GM23338 (cell line): ENCODE data around the gene F2. TPM values are rescaled to one million over a fixed set of nuclear protein-coding genes. Genes with fewer than 3 reads are reported as not detected.
A peak's percentile ranks its signal among the peaks of the same experiment; 100 is the strongest.

ENCODE experiments used
- ATAC-seq: fragments of 200-7000 bp; cut with Tn5 transposase; 3 replicates; pipeline ENCODE4 v1.9.1; 2020
- DNase-seq: peaks from one replicate; pipeline ENCODE4 v3.0.0-alpha.2; 2015; ENCODE audit warnings: low spot score
- H2AFZ ChIP-seq: fragments of 200-600 bp; sonication (generic); 2 replicates; pipeline ENCODE4 v1.8.0; 2016; ENCODE audit warnings: antibody characterized with exemption, mild to moderate bottlenecking, moderate library complexity
- H3F3A ChIP-seq: fragments of 200-600 bp; sonication (generic); replicated peaks from 2 replicates; pipeline ENCODE4 v1.8.0; 2017; ENCODE audit warnings: antibody characterized with exemption, mixed run types, low read depth
- H3K27ac ChIP-seq: fragments of 200-600 bp; sonication (generic); 2 replicates; pipeline ENCODE4 v1.6.1; 2016; ENCODE audit warnings: low read depth
- H3K27me3 ChIP-seq: fragments of 200-600 bp; sonication (generic); 2 replicates; pipeline ENCODE4 v1.8.0; 2016; ENCODE audit warnings: mild to moderate bottlenecking, mixed run types, moderate library complexity; ENCODE audit not compliant: insufficient read depth
- H3K36me3 ChIP-seq: fragments of 200-600 bp; sonication (generic); 2 replicates; pipeline ENCODE4 v1.8.0; 2016; ENCODE audit warnings: mild to moderate bottlenecking; ENCODE audit not compliant: insufficient read depth
- H3K4me1 ChIP-seq: fragments of 200-600 bp; sonication (generic); 2 replicates; pipeline ENCODE4 v1.8.0; 2016; ENCODE audit warnings: mild to moderate bottlenecking, moderate library complexity; ENCODE audit not compliant: insufficient read depth
- H3K4me2 ChIP-seq: fragments of 200-600 bp; sonication (generic); 2 replicates; pipeline ENCODE4 v1.7.1; 2017; ENCODE audit warnings: mixed run types
- H3K4me3 ChIP-seq: fragments of 200-600 bp; sonication (generic); 2 replicates; pipeline ENCODE4 v1.6.1; 2016; ENCODE audit warnings: mixed run types
- H3K79me2 ChIP-seq: fragments of 200-600 bp; sonication (generic); replicated peaks from 2 replicates; pipeline ENCODE4 v1.8.0; 2017; ENCODE audit warnings: mild to moderate bottlenecking; ENCODE audit not compliant: insufficient read depth
- H3K9me2 ChIP-seq: fragments of 200-600 bp; sonication (generic); 2 replicates; pipeline ENCODE4 v1.8.0; 2017; ENCODE audit not compliant: insufficient read depth
- H4K20me1 ChIP-seq: fragments of 200-600 bp; sonication (generic); replicated peaks from 2 replicates; pipeline ENCODE4 v1.8.0; 2017; ENCODE audit warnings: mild to moderate bottlenecking; ENCODE audit not compliant: insufficient read depth
- H3K27ac Mint-ChIP-seq: 2 replicates; pipeline ENCODE4 v1.8.0; 2020; ENCODE audit warnings: inconsistent platforms, mild to moderate bottlenecking, moderate library complexity, mixed read lengths
- H3K27me3 Mint-ChIP-seq: 3 replicates; pipeline ENCODE4 v1.8.0; 2022; ENCODE audit warnings: low read depth, mild to moderate bottlenecking, moderate library complexity, mixed read lengths, inconsistent platforms; ENCODE audit not compliant: insufficient read depth, poor library complexity
- H3K36me3 Mint-ChIP-seq: 3 replicates; pipeline ENCODE4 v1.8.0; 2021; ENCODE audit warnings: low read depth, mild to moderate bottlenecking, inconsistent platforms, moderate library complexity, mixed read lengths
- H3K4me1 Mint-ChIP-seq: 3 replicates; pipeline ENCODE4 v1.8.0; 2020; ENCODE audit warnings: mild to moderate bottlenecking, inconsistent platforms, mixed read lengths
- H3K4me3 Mint-ChIP-seq: 3 replicates; pipeline ENCODE4 v1.8.0; 2021; ENCODE audit warnings: moderate library complexity, mild to moderate bottlenecking, inconsistent platforms, mixed read lengths
- H3K9me3 Mint-ChIP-seq: 3 replicates; pipeline ENCODE4 v1.8.0; 2020; ENCODE audit warnings: moderate library complexity, mild to moderate bottlenecking, inconsistent platforms, mixed read lengths
- CREB1 ChIP-seq: fragments of 250-450 bp; sonication (Bioruptor Pico); IDR thresholded peaks from 2 replicates; pipeline ENCODE4 v1.5.0; 2020; ENCODE audit warnings: low read depth, mild to moderate bottlenecking, moderate library complexity
- CTCF ChIP-seq, 2 experiments: fragments of 200-600 bp in 1 of 2; sonication (generic) in 1 of 2; conservative IDR thresholded peaks; 2 replicates each; pipeline versions ENCODE4 v1.5.1 to v1.6.1; 2016 to 2017; ENCODE audit warnings: antibody characterized with exemption in 2 of 2, low read depth in 2 of 2, mild to moderate bottlenecking in 2 of 2, moderate library complexity in 1 of 2
- EZH2 ChIP-seq: fragments of 200-600 bp; sonication (generic); IDR thresholded peaks from one replicate; pipeline ENCODE4 v1.8.0; 2017; ENCODE audit warnings: antibody characterized with exemption, mild to moderate bottlenecking, low read depth; ENCODE audit not compliant: unreplicated experiment
- JUNB ChIP-seq: IDR thresholded peaks from one replicate; pipeline ENCODE4 v1.6.1; 2016; ENCODE audit warnings: antibody characterized with exemption; ENCODE audit not compliant: unreplicated experiment
- REST ChIP-seq: IDR thresholded peaks from one replicate; pipeline ENCODE4 v1.6.1; 2018; ENCODE audit warnings: antibody characterized with exemption; ENCODE audit not compliant: unreplicated experiment
- ZNF331 ChIP-seq: fragments of 250-450 bp; sonication (Bioruptor Pico); IDR thresholded peaks from 2 replicates; pipeline ENCODE4 v1.5.0; 2020; ENCODE audit warnings: low read depth, mild to moderate bottlenecking, moderate library complexity
- polyA plus RNA-seq: library from polyadenylated mRNA; unstranded; fragments of >200 nt; fragmentation: Nextera tagmentation; extraction: Ambion mirVana; gene quantifications from 2 replicates; pipeline ENCODE4 v1.2.1, GENCODE V29; 2016
- total RNA-seq: library from RNA; depleted of rRNA; stranded (reverse); fragments of >200 nt; shearing (Covaris generic); gene quantifications from 2 replicates; pipeline ENCODE4 v1.2.3, GENCODE V29; 2014
- TF ChIP-seq, protein P1 (sequence below): IDR thresholded peaks from 2 replicates; pipeline ENCODE4 v1.6.1; 2016; ENCODE audit warnings: antibody characterized with exemption
- TF ChIP-seq, protein P2 (sequence below): fragments of 250-450 bp; sonication (Bioruptor Pico); IDR thresholded peaks from 2 replicates; pipeline ENCODE4 v1.5.0; 2020; ENCODE audit warnings: mild to moderate bottlenecking, moderate library complexity

F2 gene
- total and polyA plus RNA-seq, 2 experiments from 2014 or later = 0.21 TPM; not detected in 1

- TF ChIP-seq CTCF (conservative IDR thresholded peaks at IDR 0.05; ENCODE audit: low read depth in 2 of 2) (no peak), EZH2 (no peak), CREB1 (CRISPR knock-in tag) (no peak), REST (no peak), ZNF331 (CRISPR knock-in tag) (no peak)
- TF ChIP-seq, protein P1, sequence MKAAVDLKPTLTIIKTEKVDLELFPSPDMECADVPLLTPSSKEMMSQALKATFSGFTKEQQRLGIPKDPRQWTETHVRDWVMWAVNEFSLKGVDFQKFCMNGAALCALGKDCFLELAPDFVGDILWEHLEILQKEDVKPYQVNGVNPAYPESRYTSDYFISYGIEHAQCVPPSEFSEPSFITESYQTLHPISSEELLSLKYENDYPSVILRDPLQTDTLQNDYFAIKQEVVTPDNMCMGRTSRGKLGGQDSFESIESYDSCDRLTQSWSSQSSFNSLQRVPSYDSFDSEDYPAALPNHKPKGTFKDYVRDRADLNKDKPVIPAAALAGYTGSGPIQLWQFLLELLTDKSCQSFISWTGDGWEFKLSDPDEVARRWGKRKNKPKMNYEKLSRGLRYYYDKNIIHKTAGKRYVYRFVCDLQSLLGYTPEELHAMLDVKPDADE = no peak
Observed at GRCh38 chr11:46728659-46729040, 9.6 kb downstream of the F2 start (continued).

GRCh38 chr11:46729110-46730027 lies 10.4 kb downstream of the F2 start:
- no peaks in the 10 kb centered on the region for H3K27me3 ChIP-seq
- no peak overlapping the region; the same call in 1 of the 2 replicates for H3K27ac Mint-ChIP-seq
- no peaks in the 10 kb centered on the region for H3F3A ChIP-seq
- no peaks in the 10 kb centered on the region for H4K20me1 ChIP-seq
- no peak overlapping the region for H3K4me3 ChIP-seq
- no peak overlapping the region for H3K4me3 Mint-ChIP-seq
- H3K9me2 ChIP-seq = no peaks in the 10 kb centered on the region
- H3K79me2 ChIP-seq = no peaks in the 10 kb centered on the region
- H3K27me3 Mint-ChIP-seq = peaks cover under 1% of the 10 kb centered on the region
- H3K4me1 ChIP-seq = no peaks in the 10 kb centered on the region
- no peak overlapping the region for H3K4me2 ChIP-seq
- H3K4me1 Mint-ChIP-seq = peaks cover under 1% of the 10 kb centered on the region; the same call in 2 of the 3 replicates
- peak overlapping the region; percentile 66 for H2AFZ ChIP-seq
- H3K9me3 Mint-ChIP-seq = no peaks in the 10 kb centered on the region
- DNase-seq = no peak
- ATAC-seq = no peak
- H3K36me3 Mint-ChIP-seq = no peaks in the 10 kb centered on the region
- H3K36me3 ChIP-seq = no peaks in the 10 kb centered on the region
- H3K27ac ChIP-seq = no peak overlapping the region
- TF ChIP-seq, protein P2, sequence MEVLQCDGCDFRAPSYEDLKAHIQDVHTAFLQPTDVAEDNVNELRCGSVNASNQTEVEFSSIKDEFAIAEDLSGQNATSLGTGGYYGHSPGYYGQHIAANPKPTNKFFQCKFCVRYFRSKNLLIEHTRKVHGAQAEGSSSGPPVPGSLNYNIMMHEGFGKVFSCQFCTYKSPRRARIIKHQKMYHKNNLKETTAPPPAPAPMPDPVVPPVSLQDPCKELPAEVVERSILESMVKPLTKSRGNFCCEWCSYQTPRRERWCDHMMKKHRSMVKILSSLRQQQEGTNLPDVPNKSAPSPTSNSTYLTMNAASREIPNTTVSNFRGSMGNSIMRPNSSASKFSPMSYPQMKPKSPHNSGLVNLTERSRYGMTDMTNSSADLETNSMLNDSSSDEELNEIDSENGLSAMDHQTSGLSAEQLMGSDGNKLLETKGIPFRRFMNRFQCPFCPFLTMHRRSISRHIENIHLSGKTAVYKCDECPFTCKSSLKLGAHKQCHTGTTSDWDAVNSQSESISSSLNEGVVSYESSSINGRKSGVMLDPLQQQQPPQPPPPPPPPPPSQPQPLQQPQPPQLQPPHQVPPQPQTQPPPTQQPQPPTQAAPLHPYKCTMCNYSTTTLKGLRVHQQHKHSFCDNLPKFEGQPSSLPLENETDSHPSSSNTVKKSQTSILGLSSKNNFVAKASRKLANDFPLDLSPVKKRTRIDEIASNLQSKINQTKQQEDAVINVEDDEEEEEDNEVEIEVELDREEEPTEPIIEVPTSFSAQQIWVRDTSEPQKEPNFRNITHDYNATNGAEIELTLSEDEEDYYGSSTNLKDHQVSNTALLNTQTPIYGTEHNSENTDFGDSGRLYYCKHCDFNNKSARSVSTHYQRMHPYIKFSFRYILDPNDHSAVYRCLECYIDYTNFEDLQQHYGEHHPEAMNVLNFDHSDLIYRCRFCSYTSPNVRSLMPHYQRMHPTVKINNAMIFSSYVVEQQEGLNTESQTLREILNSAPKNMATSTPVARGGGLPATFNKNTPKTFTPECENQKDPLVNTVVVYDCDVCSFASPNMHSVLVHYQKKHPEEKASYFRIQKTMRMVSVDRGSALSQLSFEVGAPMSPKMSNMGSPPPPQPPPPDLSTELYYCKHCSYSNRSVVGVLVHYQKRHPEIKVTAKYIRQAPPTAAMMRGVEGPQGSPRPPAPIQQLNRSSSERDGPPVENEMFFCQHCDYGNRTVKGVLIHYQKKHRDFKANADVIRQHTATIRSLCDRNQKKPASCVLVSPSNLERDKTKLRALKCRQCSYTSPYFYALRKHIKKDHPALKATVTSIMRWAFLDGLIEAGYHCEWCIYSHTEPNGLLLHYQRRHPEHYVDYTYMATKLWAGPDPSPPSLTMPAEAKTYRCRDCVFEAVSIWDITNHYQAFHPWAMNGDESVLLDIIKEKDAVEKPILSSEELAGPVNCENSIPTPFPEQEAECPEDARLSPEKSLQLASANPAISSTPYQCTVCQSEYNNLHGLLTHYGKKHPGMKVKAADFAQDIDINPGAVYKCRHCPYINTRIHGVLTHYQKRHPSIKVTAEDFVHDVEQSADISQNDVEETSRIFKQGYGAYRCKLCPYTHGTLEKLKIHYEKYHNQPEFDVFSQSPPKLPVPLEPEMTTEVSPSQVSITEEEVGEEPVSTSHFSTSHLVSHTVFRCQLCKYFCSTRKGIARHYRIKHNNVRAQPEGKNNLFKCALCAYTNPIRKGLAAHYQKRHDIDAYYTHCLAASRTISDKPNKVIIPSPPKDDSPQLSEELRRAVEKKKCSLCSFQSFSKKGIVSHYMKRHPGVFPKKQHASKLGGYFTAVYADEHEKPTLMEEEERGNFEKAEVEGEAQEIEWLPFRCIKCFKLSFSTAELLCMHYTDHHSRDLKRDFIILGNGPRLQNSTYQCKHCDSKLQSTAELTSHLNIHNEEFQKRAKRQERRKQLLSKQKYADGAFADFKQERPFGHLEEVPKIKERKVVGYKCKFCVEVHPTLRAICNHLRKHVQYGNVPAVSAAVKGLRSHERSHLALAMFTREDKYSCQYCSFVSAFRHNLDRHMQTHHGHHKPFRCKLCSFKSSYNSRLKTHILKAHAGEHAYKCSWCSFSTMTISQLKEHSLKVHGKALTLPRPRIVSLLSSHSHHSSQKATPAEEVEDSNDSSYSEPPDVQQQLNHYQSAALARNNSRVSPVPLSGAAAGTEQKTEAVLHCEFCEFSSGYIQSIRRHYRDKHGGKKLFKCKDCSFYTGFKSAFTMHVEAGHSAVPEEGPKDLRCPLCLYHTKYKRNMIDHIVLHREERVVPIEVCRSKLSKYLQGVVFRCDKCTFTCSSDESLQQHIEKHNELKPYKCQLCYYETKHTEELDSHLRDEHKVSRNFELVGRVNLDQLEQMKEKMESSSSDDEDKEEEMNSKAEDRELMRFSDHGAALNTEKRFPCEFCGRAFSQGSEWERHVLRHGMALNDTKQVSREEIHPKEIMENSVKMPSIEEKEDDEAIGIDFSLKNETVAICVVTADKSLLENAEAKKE (CRISPR knock-in tag) = no peak
- TF ChIP-seq ZNF331 (CRISPR knock-in tag) (no peak), JUNB (no peak)
